Measurements from ENCODE around the gene DBH. TPM values are rescaled to one million over a fixed set of nuclear protein-coding genes. Genes with fewer than 3 reads are reported as not detected.

The DBH gene
- total and polyA plus RNA-seq, 12 donors = 0.24 to 234 (median 19.6) TPM; not detected in 1

DNA sequence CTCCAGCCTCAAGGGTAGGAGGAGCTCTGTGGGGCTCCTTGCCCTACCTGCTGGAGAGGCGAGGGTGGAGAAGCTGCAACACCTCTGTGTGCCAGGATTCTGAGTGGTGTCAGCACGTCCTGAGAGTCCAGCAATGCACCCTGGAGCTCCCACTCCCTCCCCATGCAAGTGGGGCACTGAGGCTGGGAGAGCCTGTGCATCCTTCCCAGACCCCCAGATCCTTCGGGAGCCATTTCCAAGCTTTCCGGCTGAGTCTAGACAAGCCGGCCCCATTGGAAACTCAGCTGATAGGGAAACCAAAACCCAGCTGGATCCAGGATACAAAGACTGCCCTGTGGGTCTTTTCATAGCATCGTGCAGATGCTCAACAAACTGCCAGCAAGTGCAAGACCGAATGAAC is 28.8 kb upstream of the DBH start:
- no peaks in the 10 kb centered on the region for H3K36me3 ChIP-seq (replicated peaks in 1 of 2)
- TF ChIP-seq, protein P1, sequence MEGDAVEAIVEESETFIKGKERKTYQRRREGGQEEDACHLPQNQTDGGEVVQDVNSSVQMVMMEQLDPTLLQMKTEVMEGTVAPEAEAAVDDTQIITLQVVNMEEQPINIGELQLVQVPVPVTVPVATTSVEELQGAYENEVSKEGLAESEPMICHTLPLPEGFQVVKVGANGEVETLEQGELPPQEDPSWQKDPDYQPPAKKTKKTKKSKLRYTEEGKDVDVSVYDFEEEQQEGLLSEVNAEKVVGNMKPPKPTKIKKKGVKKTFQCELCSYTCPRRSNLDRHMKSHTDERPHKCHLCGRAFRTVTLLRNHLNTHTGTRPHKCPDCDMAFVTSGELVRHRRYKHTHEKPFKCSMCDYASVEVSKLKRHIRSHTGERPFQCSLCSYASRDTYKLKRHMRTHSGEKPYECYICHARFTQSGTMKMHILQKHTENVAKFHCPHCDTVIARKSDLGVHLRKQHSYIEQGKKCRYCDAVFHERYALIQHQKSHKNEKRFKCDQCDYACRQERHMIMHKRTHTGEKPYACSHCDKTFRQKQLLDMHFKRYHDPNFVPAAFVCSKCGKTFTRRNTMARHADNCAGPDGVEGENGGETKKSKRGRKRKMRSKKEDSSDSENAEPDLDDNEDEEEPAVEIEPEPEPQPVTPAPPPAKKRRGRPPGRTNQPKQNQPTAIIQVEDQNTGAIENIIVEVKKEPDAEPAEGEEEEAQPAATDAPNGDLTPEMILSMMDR (IDR thresholded peaks at IDR 0.05) = no peak
- no peak for TF ChIP-seq POLR2A (IDR thresholded peaks at IDR 0.05)
- no peaks in the 10 kb centered on the region for H3K4me1 ChIP-seq (replicated peaks in 1 of 2)
- H3K27ac ChIP-seq = peak overlapping the region in 1 of 5 donors; percentile 21
- intact Hi-C loops (cut with DNase I) = no loop called here
- H3K27me3 ChIP-seq = peaks cover 19% of the 10 kb centered on the region
- H3K9me3 ChIP-seq (replicated peaks in 1 of 3) = no peaks in the 10 kb centered on the region
- 41 to 56% (median 53%) methylated on average over 5 to 7 of the region's 7 CpGs for WGBS, 4 donors
- no peak for DNase-seq
- no peak overlapping the region for H3K4me3 ChIP-seq

DNA sequence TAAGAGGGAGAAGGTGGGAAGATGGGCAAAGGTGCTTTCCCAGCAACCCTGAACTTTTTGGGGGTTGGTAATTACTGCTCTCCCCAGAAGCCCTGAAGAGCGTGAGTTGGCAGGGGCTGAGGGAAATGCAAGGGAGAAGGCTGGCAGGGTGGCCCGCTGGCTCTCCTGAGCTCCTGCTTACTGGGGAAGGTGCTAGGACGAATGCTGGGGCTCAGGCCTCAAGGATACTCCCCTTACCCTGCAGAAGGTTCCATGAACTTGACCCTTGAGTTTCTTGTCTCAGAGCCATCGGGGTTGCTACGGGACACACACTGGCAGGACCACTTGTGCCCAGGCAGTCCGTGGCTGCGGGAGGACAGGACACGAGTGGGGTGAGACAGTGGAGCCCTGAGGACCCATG is 28.2 kb upstream of the DBH start:
- Histone ChIP-seq H3K4me3 (no peak overlapping the region), H3K9me3 (replicated peaks in 1 of 3) (no peaks in the 10 kb centered on the region), H3K4me1 (replicated peaks in 1 of 2) (no peaks in the 10 kb centered on the region), H3K27ac (peak overlapping the region in 1 of 5 donors; percentile 71), H3K27me3 (peaks cover 24% of the 10 kb centered on the region), H3K36me3 (replicated peaks in 1 of 2) (no peaks in the 10 kb centered on the region)
- TF ChIP-seq POLR2A (IDR thresholded peaks at IDR 0.05) = no peak
- TF ChIP-seq, protein P1 (IDR thresholded peaks at IDR 0.05) = no peak
- intact Hi-C loops (cut with DNase I) = no loop called here
- no peak for DNase-seq
- WGBS, 4 donors = 60 to 88% (median 74%) methylated on average over 7 to 8 of the region's 8 CpGs

DNA sequence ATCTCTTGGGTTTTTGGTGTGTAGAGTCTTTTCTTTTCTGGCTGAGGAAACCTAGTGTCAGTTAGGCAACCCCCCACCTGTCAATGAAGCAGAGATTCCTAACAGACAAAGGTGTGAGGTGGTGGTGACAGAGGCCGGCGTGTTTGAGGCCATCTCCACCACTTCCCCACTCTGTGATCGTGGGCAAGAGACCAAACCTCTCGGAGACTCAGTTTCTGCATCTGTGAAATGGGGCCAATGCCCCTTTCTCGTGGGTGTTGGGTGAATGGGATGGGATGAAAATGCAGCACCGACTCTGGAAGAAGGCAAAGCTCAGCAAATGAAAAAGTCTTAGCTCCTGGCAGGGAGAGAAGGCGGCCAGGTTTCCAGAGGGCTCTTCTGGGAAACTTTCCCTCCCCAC is 27.8 kb upstream of the DBH start:
- DNase-seq = no peak
- Histone ChIP-seq H3K4me1 (replicated peaks in 1 of 2) (no peaks in the 10 kb centered on the region), H3K27ac (peak overlapping the region in 1 of 5 donors; percentile 71), H3K36me3 (replicated peaks in 1 of 2) (no peaks in the 10 kb centered on the region), H3K27me3 (peaks cover 25% of the 10 kb centered on the region), H3K9me3 (replicated peaks in 1 of 3) (no peaks in the 10 kb centered on the region), H3K4me3 (no peak overlapping the region)
- WGBS, 4 donors = 70 to 76% (median 71%) methylated on average over 7 of the region's 7 CpGs
- TF ChIP-seq, protein P1 (IDR thresholded peaks at IDR 0.05) = no peak
- intact Hi-C loops (cut with DNase I) = no loop called here

DNA sequence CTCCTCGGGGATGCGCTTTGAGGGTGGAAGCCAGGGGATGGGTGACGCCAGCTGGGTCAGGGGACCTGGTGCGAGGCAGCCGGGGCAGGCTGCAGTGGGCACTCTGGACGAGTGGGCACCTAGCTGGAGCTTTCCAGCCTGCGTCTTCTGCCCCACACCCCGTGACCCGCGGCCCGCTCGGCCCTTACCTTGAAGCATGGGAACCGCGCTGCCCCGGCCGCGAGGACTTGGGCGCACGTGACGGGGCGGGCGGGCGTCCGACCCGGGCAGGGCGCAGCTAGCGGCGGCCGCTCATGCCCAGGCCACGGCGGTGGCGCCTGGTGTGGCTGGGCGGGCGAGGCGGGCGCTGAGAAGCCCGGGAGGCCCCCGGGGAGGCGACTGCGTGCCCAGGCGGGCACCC is 27.3 kb upstream of the DBH start:
- TF ChIP-seq, protein P1 (IDR thresholded peaks at IDR 0.05) = no peak
- no peak for TF ChIP-seq POLR2A (IDR thresholded peaks at IDR 0.05)
- no peak for DNase-seq
- H3K4me3 ChIP-seq = peak overlapping the region in 1 of 4 donors; percentile 47
- no peaks in the 10 kb centered on the region for H3K4me1 ChIP-seq (replicated peaks in 1 of 2)
- H3K27ac ChIP-seq = peak overlapping the region in 1 of 5 donors; percentile 71
- intact Hi-C loops (cut with DNase I) = no loop called here
- H3K27me3 ChIP-seq = peaks cover 30% of the 10 kb centered on the region
- no peaks in the 10 kb centered on the region for H3K9me3 ChIP-seq (replicated peaks in 1 of 3)
- H3K36me3 ChIP-seq (replicated peaks in 1 of 2) = no peaks in the 10 kb centered on the region
- 7 to 60% (median 10%) methylated on average over 2 to 41 of the region's 41 CpGs for WGBS, 4 donors

All from adrenal gland (tissue), 12 donors.